Glomerular visceral epithelial cell (primary cell): ENCODE data around the gene MYLK2.
"Not testable (repeated sequence)": the region's sequence is repeated elsewhere in the genome, so short reads cannot be mapped to it uniquely, and the experiment has no call there.

Experiments used
- DNase-seq: peaks from one replicate; pipeline ENCODE4 v3.0.0-alpha.2; 2016; ENCODE audit errors: extremely low spot score

Gene MYLK2

DNA sequence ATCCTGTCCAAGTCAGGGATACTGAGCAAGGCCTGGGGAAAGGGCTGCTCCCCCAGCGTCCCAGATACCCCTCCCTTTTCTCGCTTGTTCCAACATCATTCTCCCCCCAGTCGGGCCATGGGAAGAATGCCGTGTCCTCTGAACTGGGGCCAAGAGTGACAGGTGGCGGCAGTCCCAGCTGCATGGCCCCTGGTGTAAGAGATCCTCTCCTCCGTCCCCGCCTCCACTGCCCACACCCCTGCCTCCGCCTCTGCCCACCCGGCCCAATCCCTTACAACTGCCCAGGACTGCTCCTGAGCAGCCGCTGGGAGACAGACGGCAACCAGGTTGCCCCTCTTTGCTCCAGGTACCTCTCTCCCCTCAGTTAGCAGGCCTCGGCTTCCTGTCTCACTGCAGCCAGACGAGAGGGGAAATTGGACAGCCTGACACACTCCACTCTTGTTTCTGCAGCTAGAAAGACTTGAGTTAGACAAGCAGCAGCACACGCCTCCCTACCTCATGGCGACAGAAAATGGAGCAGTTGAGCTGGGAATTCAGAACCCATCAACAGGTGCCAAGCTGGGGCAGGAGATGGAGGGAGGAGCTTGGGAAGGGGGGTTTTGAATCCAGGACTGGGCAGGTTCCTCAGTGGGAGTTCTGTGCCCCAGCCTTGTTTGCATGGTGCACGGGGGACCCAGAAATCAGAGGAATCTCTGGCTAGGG, at the start of gene MYLK2:
Gene MYLK2, plus strand, starts transcription at position 274 of the 702 bp plus-strand sequence. Its CDS starts 225 bp downstream, at position 499.
- no peak for DNase-seq

- DNase-seq, result no peak
These were observed 49.5 kb upstream of the MYLK2 start for GRCh38 chr20:31769681-31770080.

DNA sequence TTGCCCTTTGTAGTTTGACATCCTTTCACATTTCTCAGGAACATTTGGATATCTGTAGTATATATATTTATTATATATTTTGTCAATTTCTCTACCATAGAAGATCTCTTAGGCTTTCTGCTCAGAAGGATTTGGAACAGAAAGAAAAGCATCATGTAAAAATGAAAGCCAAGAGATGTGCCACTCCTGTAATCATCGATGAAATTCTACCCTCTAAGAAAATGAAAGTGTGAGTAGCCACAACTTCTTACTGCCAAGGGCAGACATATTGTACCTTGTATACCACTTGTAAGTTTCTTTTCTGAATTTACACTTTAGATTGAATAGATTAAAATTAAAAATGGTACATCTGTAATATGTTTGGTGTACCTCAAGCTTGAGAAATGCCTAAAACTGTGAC, 48.9 kb upstream of the MYLK2 start:
- no peak for DNase-seq

- no peak for DNase-seq
These were observed 44.7 kb upstream of the MYLK2 start for GRCh38 chr20:31774408-31774807.

DNA sequence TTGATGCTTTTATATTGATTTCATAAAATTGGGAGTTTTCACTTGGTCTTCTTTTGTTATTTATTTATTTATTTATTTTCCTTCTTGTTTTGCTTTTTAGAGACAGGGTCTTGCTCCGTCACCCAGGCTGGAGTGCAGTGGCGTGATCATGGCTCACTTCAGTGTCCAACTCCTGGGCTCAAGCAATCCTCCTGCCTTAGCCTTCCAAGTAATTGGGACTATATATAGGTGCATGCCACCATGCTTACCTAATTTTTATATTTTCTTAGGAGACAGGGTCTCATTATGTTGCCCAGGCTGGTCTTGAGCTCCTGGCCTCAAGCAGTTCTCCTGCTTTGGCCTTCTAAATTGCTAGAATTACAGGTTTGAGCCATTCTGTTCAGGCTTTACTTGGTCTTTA, 38.3 kb upstream of the MYLK2 start:
- DNase-seq, result no peak

- no peak for DNase-seq
These were observed 37.2 kb upstream of the MYLK2 start for GRCh38 chr20:31781945-31782344.

- DNase-seq, result no peak
These were observed 34.7 kb upstream of the MYLK2 start for GRCh38 chr20:31784354-31785044.

- no peak for DNase-seq
These were observed 34.1 kb upstream of the MYLK2 start for GRCh38 chr20:31785089-31785488.

DNA sequence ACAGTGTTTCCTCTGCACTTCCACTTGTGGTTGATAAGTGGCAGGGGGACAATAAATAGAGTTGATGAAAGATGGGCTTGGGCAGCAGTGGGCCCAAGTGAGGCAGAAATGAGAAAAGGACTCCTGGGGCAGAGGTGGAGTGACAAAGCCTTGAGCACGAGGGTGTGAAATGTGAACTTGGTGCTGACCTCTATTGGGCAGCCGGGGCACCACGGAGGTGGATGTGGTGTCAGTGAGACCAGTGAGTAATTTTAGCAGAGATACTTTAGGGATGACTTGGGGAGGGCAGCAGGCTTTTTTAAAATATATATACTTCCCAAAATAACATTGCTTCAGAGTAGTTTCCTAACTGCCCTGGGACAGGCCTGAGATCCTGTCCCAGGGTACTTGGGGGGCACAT, 30.6 kb upstream of the MYLK2 start:
- peak; percentile 35 for DNase-seq

DNA sequence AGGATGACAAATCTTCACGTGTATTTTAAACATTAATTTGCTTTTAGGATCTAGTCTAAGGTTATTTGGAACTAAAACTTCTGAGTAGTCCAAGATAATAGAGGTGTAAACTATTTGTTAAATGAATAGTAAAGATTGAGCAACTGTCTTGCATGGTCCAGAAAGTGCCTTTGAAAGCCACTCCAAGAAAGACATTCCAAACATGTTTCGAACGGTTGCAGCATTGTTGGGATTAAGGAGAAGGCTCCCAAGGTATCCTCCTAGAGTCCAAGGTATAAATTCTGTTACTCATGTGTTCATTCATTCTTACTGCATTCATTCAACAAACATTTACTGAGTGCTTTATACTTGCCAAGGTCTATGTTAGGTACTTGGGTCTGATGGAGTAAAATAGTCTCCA, 28.8 kb upstream of the MYLK2 start:
- no peak for DNase-seq

DNA sequence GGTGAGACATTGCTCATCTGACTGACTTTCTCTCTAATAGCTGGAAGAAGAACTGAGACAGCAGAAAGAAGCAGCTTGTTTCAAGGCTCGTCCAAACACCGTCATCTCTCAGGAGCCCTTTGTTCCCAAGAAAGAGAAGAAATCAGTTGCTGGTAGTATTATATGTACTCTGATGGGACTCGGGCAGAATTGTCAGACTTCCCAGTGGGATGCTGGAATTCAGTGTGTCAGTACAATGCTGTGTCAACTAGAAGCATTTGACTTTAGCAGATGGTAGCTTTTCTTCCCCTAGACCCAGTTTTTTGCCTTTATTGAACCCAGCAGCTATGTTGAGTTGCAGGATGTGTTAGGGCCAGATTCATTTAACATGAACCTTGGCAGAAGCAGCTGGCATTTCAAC, 21.8 kb upstream of the MYLK2 start:
- no peak for DNase-seq

DNA sequence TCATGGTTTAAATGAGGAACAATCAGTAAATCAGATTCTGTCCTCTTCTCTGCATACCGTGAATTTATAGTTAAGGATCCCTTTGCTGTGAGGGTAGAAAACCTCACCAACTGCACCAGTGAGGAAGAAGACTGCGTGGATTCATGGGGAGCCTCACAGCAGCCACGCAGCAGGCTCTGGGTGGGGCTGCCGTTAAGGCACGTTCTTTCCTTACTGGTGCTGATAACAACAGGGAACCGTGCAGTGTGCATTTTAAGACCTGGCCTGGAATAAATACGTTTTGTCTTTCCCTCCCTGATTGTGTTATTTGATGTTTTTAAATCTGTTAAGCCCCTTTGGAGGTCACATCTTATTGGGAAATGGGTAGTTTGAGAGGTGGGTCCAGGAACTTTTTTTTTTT, 17.6 kb upstream of the MYLK2 start:
- DNase-seq, result no peak

GRCh38 chr20:31803552-31804291, 15.4 kb upstream of the MYLK2 start:
- DNase-seq, result no peak

- DNase-seq, result no peak
These were observed 12.4 kb upstream of the MYLK2 start for GRCh38 chr20:31806564-31807355.

- DNase-seq, result no peak
These were observed 10.7 kb upstream of the MYLK2 start for GRCh38 chr20:31808481-31808880.

DNA sequence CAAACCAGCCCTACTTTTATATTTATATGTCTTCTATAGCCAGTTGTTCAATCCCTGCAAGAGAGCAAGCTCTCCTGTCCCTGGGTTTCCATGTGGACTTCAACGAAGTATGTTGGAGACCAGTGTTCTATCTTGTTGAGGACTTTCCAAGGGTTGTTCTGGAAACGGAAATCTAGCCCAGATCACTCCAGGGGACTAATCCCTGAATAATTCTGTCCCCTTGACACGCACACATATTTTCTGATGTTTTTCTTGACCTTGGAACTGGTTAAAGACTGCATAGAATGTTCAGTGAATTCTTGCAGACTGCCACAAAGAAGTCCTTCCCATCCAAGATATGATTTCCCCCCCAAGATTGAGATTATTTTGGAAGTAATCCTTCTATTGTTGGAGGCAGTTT, 9.5 kb upstream of the MYLK2 start:
- no peak for DNase-seq

DNA sequence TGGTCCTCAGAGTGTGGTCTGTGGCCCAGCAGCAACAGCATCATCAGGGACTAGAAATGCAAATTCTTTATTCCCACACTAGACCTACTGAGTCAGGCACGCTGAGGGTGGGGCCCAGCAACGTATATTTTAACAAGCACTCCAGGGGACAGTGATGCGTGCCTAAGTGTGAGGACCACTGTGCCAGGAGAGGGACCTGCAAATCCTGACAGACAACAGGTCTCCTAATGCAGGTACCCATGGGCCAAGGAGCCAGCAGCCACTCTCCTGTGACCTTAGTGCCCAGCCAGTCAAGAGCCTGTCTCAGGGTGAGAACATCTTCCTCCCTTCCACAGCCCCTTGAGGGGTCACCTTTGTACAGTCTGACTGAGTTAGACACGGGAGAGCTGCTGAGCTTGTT, 8.0 kb upstream of the MYLK2 start:
- no peak for DNase-seq

DNA sequence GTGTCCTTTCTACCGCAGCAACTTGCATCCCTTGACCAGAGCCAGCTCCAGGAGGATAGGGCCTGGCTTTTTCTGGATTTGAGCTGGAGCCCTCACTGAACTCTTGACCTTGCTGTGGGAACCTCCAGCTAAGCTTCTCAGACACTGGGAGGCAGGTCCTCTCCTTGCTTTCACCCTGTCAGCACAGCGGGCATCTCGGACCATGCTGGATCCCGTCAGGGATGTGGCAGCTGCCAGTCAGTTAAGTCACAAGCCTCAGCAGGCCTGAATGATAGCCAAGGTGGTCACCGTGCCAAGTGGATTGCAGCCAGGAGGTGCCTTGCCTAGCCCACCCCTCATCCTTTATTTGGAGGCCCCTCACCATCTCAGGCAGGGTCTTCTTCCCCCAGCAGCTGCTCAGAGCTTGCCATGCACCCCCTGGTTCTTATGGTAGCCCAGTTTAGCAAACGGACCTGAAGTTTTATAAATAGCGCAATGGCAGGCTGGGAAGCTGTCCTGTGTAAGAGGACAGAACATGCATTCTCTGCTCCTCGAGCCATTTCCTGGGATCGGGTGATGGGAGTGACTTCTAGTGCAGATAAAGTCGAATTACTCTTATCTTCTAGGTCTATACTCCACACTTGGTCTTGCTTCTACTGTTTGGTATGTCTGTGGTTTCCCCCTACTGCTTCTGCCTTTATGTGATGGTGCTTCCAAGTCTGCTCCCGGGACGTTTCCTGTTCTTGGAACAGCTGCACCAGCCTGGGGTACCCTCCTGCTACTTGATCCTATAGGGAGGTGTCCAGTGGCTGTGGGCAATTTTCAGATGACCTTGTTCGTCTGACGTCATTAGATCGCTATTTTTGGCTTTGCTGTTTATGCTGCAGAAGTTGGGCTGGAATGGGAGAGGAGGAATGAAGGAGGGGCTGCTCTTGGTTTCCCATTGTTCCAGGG, 7.1 kb upstream of the MYLK2 start:
- DNase-seq, result peak; percentile 85

- no peak for DNase-seq
These were observed 5.5 kb upstream of the MYLK2 start for GRCh38 chr20:31813611-31814010.

DNA sequence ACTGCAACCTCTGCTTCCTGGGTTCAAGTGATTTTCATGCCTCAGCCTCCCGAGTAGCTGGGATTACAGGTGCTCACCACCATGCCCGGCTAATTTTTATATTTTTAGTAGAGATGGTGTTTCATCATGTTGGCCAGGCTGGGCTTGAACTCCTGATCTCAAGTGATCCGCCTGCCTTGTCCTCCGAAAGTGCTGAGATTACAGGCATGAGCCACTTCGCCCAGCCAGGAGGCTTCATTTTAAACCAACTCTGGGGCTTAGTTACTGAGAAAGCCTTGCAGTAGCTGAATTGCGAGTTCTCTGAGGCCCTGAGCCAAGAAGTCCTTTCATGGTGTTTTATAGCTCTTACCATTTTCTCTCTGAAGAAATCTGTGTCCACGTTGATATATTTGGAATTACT, 5.0 kb upstream of the MYLK2 start:
- DNase-seq, result not testable (repeated sequence)
